ENCODE results near the gene NTPCR.
"Not testable (repeated sequence)": the region's sequence is repeated elsewhere in the genome, so short reads cannot be mapped to it uniquely, and the experiment has no call there.

NTPCR gene, protein sequence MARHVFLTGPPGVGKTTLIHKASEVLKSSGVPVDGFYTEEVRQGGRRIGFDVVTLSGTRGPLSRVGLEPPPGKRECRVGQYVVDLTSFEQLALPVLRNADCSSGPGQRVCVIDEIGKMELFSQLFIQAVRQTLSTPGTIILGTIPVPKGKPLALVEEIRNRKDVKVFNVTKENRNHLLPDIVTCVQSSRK

GRCh38 chr1:232950197-232951176, at the start of gene NTPCR:
Gene NTPCR, plus strand, starts transcription at chr1:232950611. Its CDS starts 100 bp downstream, at chr1:232950711.
- DNase-seq (ENCODE audit: low read depth): peak; percentile 94

DNA sequence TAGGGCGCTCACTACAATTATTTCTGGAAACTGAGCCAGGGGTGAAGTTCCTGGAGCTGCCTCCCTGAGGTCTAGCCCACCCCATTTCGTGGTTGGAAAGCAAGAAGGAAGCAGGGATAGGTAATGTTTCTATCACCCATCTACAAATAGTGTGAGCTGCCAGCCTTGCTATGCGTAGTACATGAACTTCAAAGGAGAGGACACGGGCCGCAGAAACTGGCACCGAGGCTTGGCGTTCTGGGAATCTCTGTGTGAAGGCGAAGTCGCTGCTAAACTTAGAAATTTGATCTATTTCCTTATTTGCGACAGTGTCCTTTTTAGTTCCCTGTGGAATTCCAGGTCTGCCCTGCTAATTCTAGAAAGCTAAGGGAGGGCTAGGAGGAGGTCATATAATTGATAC, 49.6 kb upstream of the NTPCR start:
- DNase-seq (ENCODE audit: low read depth): no peak

DNA sequence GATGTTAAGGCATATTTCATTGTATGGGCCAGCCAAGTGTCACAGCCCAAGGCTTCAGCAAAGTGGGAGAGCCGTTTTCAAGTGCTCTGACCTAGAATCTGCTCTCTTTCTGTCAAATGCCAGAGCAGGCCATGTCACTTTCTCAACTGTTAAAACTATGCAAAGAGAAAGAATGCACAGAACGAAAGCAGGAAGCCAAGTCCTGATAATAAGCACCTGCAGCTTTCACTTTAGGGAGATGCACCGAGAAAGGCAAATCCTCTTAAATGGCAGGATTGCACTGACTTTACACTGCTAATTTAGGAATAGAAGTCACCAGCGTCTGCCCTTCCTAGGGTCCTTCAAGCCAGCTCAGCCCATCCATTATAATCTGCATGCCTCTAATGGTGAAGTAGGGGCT, 49.2 kb upstream of the NTPCR start:
- no peak for DNase-seq (ENCODE audit: low read depth)

DNA sequence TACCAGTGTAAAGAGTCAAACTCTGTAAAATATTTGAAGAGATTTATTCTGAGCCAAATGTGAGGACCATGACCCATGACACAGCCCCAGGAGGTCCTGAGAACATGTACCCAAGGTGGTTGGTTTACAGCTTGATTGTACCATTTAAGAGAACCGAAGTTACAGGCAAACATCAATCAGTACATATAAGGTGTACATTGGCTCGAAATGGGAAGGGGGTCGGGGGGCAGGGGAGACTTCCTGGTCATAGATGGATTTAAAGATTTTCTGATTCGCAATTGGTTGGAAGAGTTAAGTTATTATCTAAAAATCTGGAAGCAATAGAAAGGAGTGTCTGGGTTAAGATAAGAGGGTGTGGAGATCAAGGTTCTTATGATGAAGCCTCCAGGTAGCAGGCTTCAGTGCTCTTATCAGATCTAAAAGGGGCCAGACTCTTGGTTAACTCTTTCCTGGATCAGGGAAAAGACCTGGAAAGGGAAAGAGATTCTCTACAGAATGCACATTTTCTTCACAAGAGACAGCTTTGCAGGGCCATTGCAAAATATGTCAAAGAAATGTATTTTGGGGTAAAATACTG, 47.5 kb upstream of the NTPCR start:
- no peak for DNase-seq (ENCODE audit: low read depth)

GRCh38 chr1:232904131-232904530, 46.3 kb upstream of the NTPCR start:
- DNase-seq (ENCODE audit: low read depth): no peak

DNA sequence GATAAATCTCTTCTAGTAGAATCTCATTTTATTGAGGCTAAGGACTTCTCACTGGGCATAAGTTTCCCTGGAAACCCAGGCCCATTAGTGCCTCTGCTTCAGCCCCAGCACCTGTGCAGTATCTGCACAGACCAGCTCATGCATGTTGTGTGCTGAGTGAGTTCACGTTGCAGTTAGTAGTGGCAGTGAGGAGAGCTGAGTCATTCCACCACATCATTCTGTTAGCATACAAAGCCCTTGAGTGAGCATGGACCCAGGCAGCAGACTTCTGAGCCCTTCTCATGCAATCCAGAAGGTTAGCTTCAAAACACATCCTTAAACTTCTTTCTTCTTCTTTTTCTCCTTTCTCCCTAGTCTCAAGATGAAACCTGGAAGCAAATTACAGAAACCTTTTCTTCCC, 45.8 kb upstream of the NTPCR start:
- DNase-seq (ENCODE audit: low read depth): no peak

- no peak for DNase-seq (ENCODE audit: low read depth)
Measured at GRCh38 chr1:232905331-232906034, 44.9 kb upstream of the NTPCR start.

- no peak for DNase-seq (ENCODE audit: low read depth)
Measured at GRCh38 chr1:232906441-232906840, 44.0 kb upstream of the NTPCR start.

GRCh38 chr1:232908831-232909230, 41.6 kb upstream of the NTPCR start:
- no peak for DNase-seq (ENCODE audit: low read depth)

- DNase-seq (ENCODE audit: low read depth): no peak
Measured at GRCh38 chr1:232909752-232910151, 40.7 kb upstream of the NTPCR start.

DNA sequence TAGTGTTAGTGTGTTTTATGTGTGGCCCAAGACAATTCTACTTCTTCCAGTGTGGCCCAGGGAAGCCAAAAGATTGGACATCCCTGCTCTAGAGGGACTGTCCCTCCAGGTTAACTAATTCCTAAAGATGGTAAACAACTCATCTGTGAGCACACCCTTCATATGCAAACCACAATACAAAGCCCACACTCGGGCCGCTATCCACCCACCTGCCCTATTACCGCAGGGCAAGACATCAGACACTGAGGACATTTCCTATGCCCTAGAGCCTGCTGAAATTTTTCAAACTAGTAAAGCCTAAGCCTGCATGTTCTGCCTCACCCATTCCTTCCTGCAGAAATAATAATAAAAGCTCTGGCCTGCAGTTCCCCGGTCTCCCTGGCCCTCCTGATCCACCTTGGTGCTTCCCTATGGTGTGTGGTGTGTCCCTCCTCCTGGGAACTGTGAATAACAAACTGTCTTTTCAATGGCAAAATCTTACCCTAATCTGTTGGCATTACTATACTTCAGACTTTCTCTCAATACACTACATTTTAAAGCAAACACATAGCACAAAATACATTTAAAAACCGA, 39.3 kb upstream of the NTPCR start:
- no peak for DNase-seq (ENCODE audit: low read depth)

DNA sequence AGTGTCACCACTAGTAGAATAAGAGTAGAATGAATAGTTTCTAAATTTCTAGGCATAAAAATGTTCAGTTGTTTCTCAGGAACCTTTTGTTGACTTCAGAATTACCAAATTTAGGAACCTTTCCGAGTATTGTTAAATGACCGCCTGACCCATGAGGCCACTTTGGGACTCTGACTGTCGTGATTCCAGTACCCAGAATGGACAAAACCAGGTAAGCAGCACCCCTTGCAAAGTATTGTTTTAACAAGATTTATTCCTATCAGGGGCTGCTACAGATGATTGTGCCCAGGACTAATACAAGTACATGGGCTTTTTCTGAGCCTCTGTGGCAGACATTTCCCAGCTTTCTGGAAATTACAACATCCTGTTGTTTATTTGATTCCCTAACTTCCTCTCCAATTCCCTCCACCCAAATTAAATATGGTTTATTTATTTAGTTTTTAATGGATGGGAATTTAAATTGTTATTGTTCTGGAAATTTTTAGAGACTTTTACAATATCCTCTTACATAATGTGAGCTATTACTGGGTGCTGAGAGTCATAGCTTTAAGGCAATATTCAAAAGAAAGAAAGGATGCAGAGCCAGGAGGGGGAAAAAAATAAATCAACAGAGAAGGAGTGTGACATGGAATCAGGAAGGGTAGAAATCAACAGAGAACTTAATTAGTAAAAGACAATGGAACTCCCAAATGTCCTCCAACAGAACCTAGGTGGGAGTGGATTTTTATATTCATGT, 37.4 kb upstream of the NTPCR start:
- DNase-seq (ENCODE audit: low read depth): no peak

DNA sequence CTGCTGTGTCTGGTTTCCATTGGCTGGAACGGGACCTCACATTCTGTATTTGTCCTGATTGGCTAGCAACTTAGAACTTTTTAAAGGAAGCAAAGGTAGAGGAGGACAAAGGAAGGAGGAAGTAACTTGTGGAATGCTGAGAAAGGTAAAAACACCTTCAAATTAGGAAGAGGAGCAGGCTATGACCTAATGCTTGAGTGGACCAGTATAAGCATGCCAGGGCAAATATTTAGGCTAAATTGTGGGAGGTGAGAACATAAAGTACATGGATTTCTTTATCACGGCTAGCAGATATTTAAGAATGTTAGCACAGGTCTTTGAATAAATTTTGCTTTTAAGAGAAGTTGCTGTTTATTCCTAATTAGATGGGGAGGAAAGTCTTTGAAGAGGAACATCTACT, 36.1 kb upstream of the NTPCR start:
- not testable (repeated sequence) for DNase-seq (ENCODE audit: low read depth)

GRCh38 chr1:232915212-232915611, 35.2 kb upstream of the NTPCR start:
- DNase-seq (ENCODE audit: low read depth): no peak

- no peak for DNase-seq (ENCODE audit: low read depth)
Measured at GRCh38 chr1:232917053-232917452, 33.4 kb upstream of the NTPCR start.

GRCh38 chr1:232921381-232921780, 29.0 kb upstream of the NTPCR start:
- no peak for DNase-seq (ENCODE audit: low read depth)

GRCh38 chr1:232922485-232922884, 27.9 kb upstream of the NTPCR start:
- DNase-seq (ENCODE audit: low read depth): no peak

DNA sequence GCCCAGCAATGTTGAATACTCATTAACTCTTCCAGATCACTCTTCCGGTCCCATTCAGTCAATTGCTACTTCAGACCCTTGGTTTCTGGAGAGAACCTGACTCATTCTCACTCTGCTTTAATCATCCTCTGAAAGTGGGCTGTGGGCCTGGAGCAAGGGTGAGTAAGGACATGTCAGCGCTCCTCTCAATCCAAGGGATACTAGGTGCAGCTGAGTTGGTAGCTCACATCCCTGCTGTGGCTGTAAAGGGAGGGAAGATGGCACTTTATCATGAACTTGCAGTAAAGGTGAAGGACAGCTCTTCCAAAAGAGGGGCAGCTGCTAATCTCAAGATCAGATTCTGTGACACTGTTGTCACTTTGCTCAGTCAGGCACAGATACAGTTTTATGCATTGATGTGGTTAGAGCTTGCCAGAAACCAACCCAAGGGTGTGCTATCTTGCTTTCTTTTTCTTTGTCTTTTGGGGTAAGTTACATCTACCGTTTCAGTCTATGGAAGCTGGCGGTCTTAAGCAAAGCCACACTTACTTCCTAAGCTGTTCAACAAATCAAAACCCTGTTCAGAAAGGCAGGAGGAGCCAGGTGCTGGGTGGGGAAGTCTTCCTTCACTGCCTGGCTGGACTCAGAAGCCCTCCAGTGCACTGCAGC, 26.5 kb upstream of the NTPCR start:
- peak; percentile 10 for DNase-seq (ENCODE audit: low read depth)

GRCh38 chr1:232924874-232925273, 25.5 kb upstream of the NTPCR start:
- no peak for DNase-seq (ENCODE audit: low read depth)

GRCh38 chr1:232925421-232926220, 24.8 kb upstream of the NTPCR start:
- no peak for DNase-seq (ENCODE audit: low read depth)
